Prostate gland (tissue), 2 donors: Measurements from ENCODE around the gene PAF1. TPM values are rescaled to one million over a fixed set of nuclear protein-coding genes. Genes with fewer than 3 reads are reported as not detected.
A peak's percentile ranks its signal among the peaks of the same experiment; 100 is the strongest.

Source experiments
- DNase-seq: peaks from one replicate; pipeline ENCODE4 v3.0.0-alpha.2; 2019; ENCODE audit warnings: low spot score
- H3K27ac ChIP-seq, 2 donors: fragments of 200-600 bp; sonication (generic); 2 replicates each; pipeline ENCODE4 v1.5.1; 2017 to 2019
- H3K27me3 ChIP-seq: fragments of 200-600 bp; sonication (generic); replicated peaks from 2 replicates; pipeline ENCODE4 v1.5.1; 2019; ENCODE audit not compliant: insufficient read depth
- H3K36me3 ChIP-seq, 2 donors: fragments of 200-600 bp; sonication (generic); 1 replicate in 1 of 2; 2 replicates in 1 of 2; pipeline versions ENCODE4 v1.5.1 to v1.8.1; 2017 to 2019
- H3K4me1 ChIP-seq: fragments of 200-600 bp; sonication (generic); replicated peaks from 2 replicates; pipeline ENCODE4 v1.5.1; 2019
- H3K4me3 ChIP-seq, 2 donors: fragments of 200-600 bp; sonication (generic); 2 replicates each; pipeline ENCODE4 v1.5.1; 2017 to 2019
- H3K9me3 ChIP-seq: fragments of 200-600 bp; sonication (generic); 2 replicates; pipeline ENCODE4 v1.5.1; 2017
- CTCF ChIP-seq, 4 experiments: fragments of 200-600 bp in 2 of 4; fragments of 450-650 bp in 2 of 4; sonication (generic) in 2 of 4; IDR thresholded peaks; 1 replicate in 3 of 4; 2 replicates in 1 of 4; pipeline ENCODE4 v1.5.1; 2016 to 2019; ENCODE audit warnings: antibody characterized with exemption in 4 of 4, mild to moderate bottlenecking in 2 of 4, moderate library complexity in 2 of 4
- POLR2A ChIP-seq: fragments of 450-650 bp; IDR thresholded peaks from one replicate; pipeline ENCODE4 v1.6.1; 2016; ENCODE audit warnings: antibody characterized with exemption, mild to moderate bottlenecking
- POLR2AphosphoS5 ChIP-seq: sonication (generic); formaldehyde crosslinking; IDR thresholded peaks from one replicate; pipeline ENCODE4 v1.6.1; 2017; ENCODE audit warnings: antibody characterized with exemption
- WGBS: methylation state at CpG from one replicate; pipeline ENCODE4 v1.1.5; 2018; 5-methylcytosine and 5-hydroxymethylcytosine counted together
- intact Hi-C: fragments of 100-400 bp; cut with DNase I; formaldehyde crosslinking; loops from one replicate; pipeline ENCODE4 v1.14.2; 2022
- total RNA-seq, 2 donors: library from RNA; depleted of rRNA; stranded (reverse); fragments of >200 nt; gene quantifications; one replicate each; pipeline ENCODE4 v1.1.0, GENCODE V29; 2016

The PAF1 gene
- total RNA-seq, 2 donors from 2014 or later, result 47.5 to 63.6 TPM

GRCh38 chr19:39411081-39411831 lies 20.4 kb upstream of the PAF1 start:
- Histone ChIP-seq H3K27ac (peak overlapping the region; percentile 100), H3K36me3 (peaks cover 8% of the 10 kb centered on the region in 2 donors), H3K4me3 (peak overlapping the region in 1 of 2 donors; percentile 75), H3K4me1 (no peaks in the 10 kb centered on the region), H3K9me3 (no peaks in the 10 kb centered on the region), H3K27me3 (no peaks in the 10 kb centered on the region)
- WGBS, result 17% methylated on average over 9 of the region's 9 CpGs
- intact Hi-C loops, result loop anchor here (1.0 to 5.0 kb wide), 2 partner anchors 13 to 69 kb away; partner anchors contain the start of gene SAMD4B
- peak; percentile 44 for DNase-seq
- TF ChIP-seq CTCF (IDR thresholded peaks at IDR 0.05), result no peak
- TF ChIP-seq POLR2A, result no peak
- no peak for TF ChIP-seq POLR2AphosphoS5

GRCh38 chr19:39410831-39411080 lies 19.9 kb upstream of the PAF1 start:
- Histone ChIP-seq H3K27me3 (no peaks in the 10 kb centered on the region), H3K36me3 (peaks cover 8% of the 10 kb centered on the region in 2 donors), H3K9me3 (no peaks in the 10 kb centered on the region), H3K4me3 (peak overlapping the region; percentile 75 to 90), H3K27ac (peak overlapping the region; percentile 100), H3K4me1 (no peaks in the 10 kb centered on the region)
- intact Hi-C loops, result loop anchor here (1.0 to 5.0 kb wide), 2 partner anchors 12 to 68 kb away; partner anchors contain the start of gene SAMD4B
- TF ChIP-seq POLR2AphosphoS5, result no peak
- TF ChIP-seq CTCF (IDR thresholded peaks at IDR 0.05), result no peak
- no peak for TF ChIP-seq POLR2A
- 50% methylated on average over 1 of the region's 1 CpG for WGBS
- DNase-seq, result no peak

- peak; percentile 33 for TF ChIP-seq POLR2A
- peak; percentile 9 for TF ChIP-seq POLR2AphosphoS5
- TF ChIP-seq CTCF (IDR thresholded peaks at IDR 0.05), result no peak
- Histone ChIP-seq H3K27me3 (no peaks in the 10 kb centered on the region), H3K9me3 (no peaks in the 10 kb centered on the region), H3K27ac (peak overlapping the region; percentile 100), H3K4me1 (no peaks in the 10 kb centered on the region), H3K4me3 (peak overlapping the region; percentile 75 to 90), H3K36me3 (peaks cover 8% of the 10 kb centered on the region in 2 donors)
- 2% methylated on average over 35 of the region's 35 CpGs for WGBS
- intact Hi-C loops, result loop anchor here (5.0 kb wide), 1 partner anchor 68 kb away; the partner anchor contains the start of gene SAMD4B
- peak; percentile 62 for DNase-seq
Measured at GRCh38 chr19:39410017-39410830, 19.3 kb upstream of the PAF1 start.

- 2% methylated on average over 52 of the region's 52 CpGs for WGBS
- H3K27ac ChIP-seq, result peak overlapping the region; percentile 100
- DNase-seq, result peak; percentile 98
- intact Hi-C loops, result loop anchor here (5.0 kb wide), 1 partner anchor 67 kb away; the partner anchor contains the start of gene SAMD4B
- H3K4me3 ChIP-seq, result peak overlapping the region; percentile 75 to 90
- peak; percentile 76 for TF ChIP-seq POLR2A
- TF ChIP-seq CTCF (IDR thresholded peaks at IDR 0.05), result no peak
- TF ChIP-seq POLR2AphosphoS5, result peak; percentile 87
- H3K9me3 ChIP-seq, result no peaks in the 10 kb centered on the region
- H3K36me3 ChIP-seq, result peaks cover 8% of the 10 kb centered on the region in 2 donors
- peaks cover 4% of the 10 kb centered on the region for H3K4me1 ChIP-seq
- no peaks in the 10 kb centered on the region for H3K27me3 ChIP-seq
Measured at GRCh38 chr19:39409208-39410016, 18.5 kb upstream of the PAF1 start.
